K562 (cell line): ENCODE measurements around the gene GP1BA. TPM values are rescaled to one million over a fixed set of nuclear protein-coding genes. Genes with fewer than 3 reads are reported as not detected.
A peak's percentile ranks its signal among the peaks of the same experiment; 100 is the strongest.

Experiments used
- ATAC-seq: fragments of 200-7000 bp; cut with Tn5 transposase; 3 replicates; pipeline ENCODE4 v1.9.1; 2020; ENCODE audit warnings: moderate library complexity
- BruUV-seq: library from RNA; stranded (reverse); fragments of 400-500 nt; replicated peaks from 2 replicates; lab custom pipeline; 2021; lab: Mats Ljungman, UMichigan
- CTCF ChIA-PET: fragments of 300-600 bp; formaldehyde crosslinking; extraction: SDS; loops from one replicate; lab custom pipeline; 2021; ENCODE audit warnings: low intra/inter-chr PET ratio; lab: Yijun Ruan, JAX
- POLR2A ChIA-PET: fragments of 300-600, 350-650 bp; sonication (Branson Sonifier 250); formaldehyde crosslinking; extraction: SDS; loops from one replicate; lab custom pipeline; 2021; ENCODE audit warnings: antibody characterized with exemption, inconsistent platforms; lab: Yijun Ruan, JAX
- DNase-seq, 4 experiments: peaks; one replicate each; pipeline versions ENCODE4 v3.0.0 to v3.0.0-alpha.2; 2011 to 2018; ENCODE audit warnings: low spot score in 3 of 4, mixed read lengths in 3 of 4; ENCODE audit errors: extremely low read depth in 1 of 4
- FAIRE-seq: peaks from 2 replicates; lab custom pipeline; 2011; peaks lifted over from hg19 to GRCh38; lab: Jason Lieb, UNC
- H2AFZ ChIP-seq: 2 replicates; pipeline ENCODE4 v1.6.0; 2011; ENCODE audit warnings: low read depth, low read length, control low read depth, inconsistent platforms
- H3K27ac ChIP-seq: fragments of 200-600 bp; 3 replicates; pipeline ENCODE4 v1.8.0; 2011; ENCODE audit warnings: low read depth, mild to moderate bottlenecking, control low read depth, inconsistent platforms, low read length, moderate library complexity, mixed read lengths; ENCODE audit errors: extremely low read depth
- H3K27me3 ChIP-seq, 2 experiments: fragments of 300-600 bp in 1 of 2; 2 replicates in 1 of 2; 3 replicates in 1 of 2; pipeline versions ENCODE4 v1.6.0 to v1.8.0; 2011; ENCODE audit warnings: inconsistent platforms in 2 of 2, low read length in 2 of 2, mild to moderate bottlenecking in 1 of 2, mixed read lengths in 1 of 2, moderate library complexity in 1 of 2; ENCODE audit not compliant: control insufficient read depth in 2 of 2, insufficient read depth in 2 of 2
- H3K36me3 ChIP-seq: fragments of 300-600 bp; 3 replicates; pipeline ENCODE4 v1.8.0; 2011; ENCODE audit warnings: mild to moderate bottlenecking, low read length, inconsistent platforms; ENCODE audit not compliant: control insufficient read depth, insufficient read depth
- H3K4me1 ChIP-seq, 2 experiments: fragments of 200-600 bp in 1 of 2; replicated peaks in 1 of 2; 2 replicates in 1 of 2; 3 replicates in 1 of 2; pipeline versions ENCODE4 v1.5.1 to v1.8.0; 2011; ENCODE audit warnings: inconsistent platforms in 2 of 2, low read length in 2 of 2, mild to moderate bottlenecking in 1 of 2, mixed read lengths in 1 of 2, moderate library complexity in 1 of 2; ENCODE audit not compliant: control insufficient read depth in 2 of 2, insufficient read depth in 2 of 2
- H3K4me2 ChIP-seq: 2 replicates; pipeline ENCODE4 v1.6.1; 2011; ENCODE audit warnings: low read length, control low read depth, inconsistent platforms, mixed read lengths; ENCODE audit not compliant: insufficient read depth
- H3K4me3 ChIP-seq: fragments of 200-600 bp; sonication (generic), shearing (Covaris generic); 2 replicates; pipeline ENCODE4 v1.5.1; 2016; ENCODE audit warnings: control low read depth, inconsistent platforms
- H3K79me2 ChIP-seq: fragments of 200-600 bp; 3 replicates; pipeline ENCODE4 v1.8.0; 2011; ENCODE audit warnings: low read length, inconsistent platforms; ENCODE audit not compliant: control insufficient read depth, insufficient read depth
- H3K9ac ChIP-seq, 2 experiments: 2 replicates each; pipeline versions ENCODE4 v1.6.0 to v1.6.1; 2011; ENCODE audit warnings: low read depth in 2 of 2, low read length in 2 of 2, control low read depth in 1 of 2, inconsistent platforms in 1 of 2, mild to moderate bottlenecking in 1 of 2, mixed read lengths in 1 of 2; ENCODE audit not compliant: insufficient read depth in 1 of 2
- H3K9me1 ChIP-seq: one replicate; pipeline ENCODE4 v1.6.0; 2011; ENCODE audit warnings: inconsistent platforms, mild to moderate bottlenecking, low read length, moderate library complexity; ENCODE audit not compliant: control insufficient read depth, insufficient read depth
- H3K9me3 ChIP-seq: replicated peaks from 2 replicates; pipeline ENCODE4 v1.5.1; 2011; ENCODE audit warnings: low read depth, low read length, inconsistent platforms; ENCODE audit not compliant: control insufficient read depth, insufficient read depth
- H4K20me1 ChIP-seq: replicated peaks from 2 replicates; pipeline ENCODE4 v1.6.1; 2011; ENCODE audit warnings: low read length, inconsistent platforms, mixed read lengths; ENCODE audit not compliant: control insufficient read depth, insufficient read depth
- CBX1 ChIP-seq: sonication (generic); IDR thresholded peaks from 2 replicates; pipeline ENCODE4 v1.6.1; 2016; ENCODE audit warnings: antibody characterized with exemption, low read depth, mild to moderate bottlenecking
- CREM ChIP-seq: IDR thresholded peaks from 2 replicates; pipeline ENCODE4 v1.6.1; 2014; ENCODE audit warnings: antibody characterized with exemption, low read depth
- HIVEP1 ChIP-seq: fragments of 250-450 bp; sonication (Bioruptor Pico); IDR thresholded peaks from 2 replicates; pipeline ENCODE4 v1.4.0; 2020; ENCODE audit warnings: mild to moderate bottlenecking
- NFIX ChIP-seq: fragments of 250-450 bp; sonication (Bioruptor Pico); IDR thresholded peaks from 2 replicates; pipeline ENCODE4 v1.4.0; 2020; ENCODE audit warnings: low read depth, mild to moderate bottlenecking, moderate library complexity
- POLR2A ChIP-seq: fragments of 450-650 bp; conservative IDR thresholded peaks from 2 replicates; pipeline ENCODE4 v1.6.1; 2016
- ZNF79 ChIP-seq: fragments of 250-450 bp; sonication (Bioruptor Pico); IDR thresholded peaks from 2 replicates; pipeline ENCODE4 v1.4.0; 2020; ENCODE audit warnings: low read depth, mild to moderate bottlenecking, moderate library complexity
- WGBS: fragments of 100-300 bp; shearing (Covaris generic); methylation state at CpG from one replicate; pipeline ENCODE4 v1.1.6; 2016; ENCODE audit warnings: low coverage, mixed read lengths; ENCODE audit not compliant: insufficient coverage; ENCODE audit errors: missing lambda C conversion rate; 5-methylcytosine and 5-hydroxymethylcytosine counted together
- in situ Hi-C: fragments of 300-500 bp; cut with MboI; formaldehyde crosslinking; loops from 4 replicates; pipeline ENCODE4 v1.15.0; 2018; ENCODE audit warnings: inconsistent platforms, mixed read lengths
- intact Hi-C: fragments of 100-400 bp; cut with micrococcal nuclease; formaldehyde crosslinking; loops from 2 replicates; pipeline ENCODE4 v1.14.2; 2022
- polyA plus RNA-seq, 8 experiments: library from polyadenylated mRNA; depleted of rRNA in 4 of 8; stranded (reverse) in 5 of 8; unstranded in 3 of 8; fragments of >200 nt; fragmentation: Nextera tagmentation in 2 of 8; fragmentation: Illumina TruSeq in 1 of 8; extraction: Ambion mirVana in 2 of 8; extraction: Trizol in 1 of 8; gene quantifications; 2 replicates each; pipeline versions ENCODE4 v1.2.1 to v1.2.3, GENCODE V29; 2011 to 2014; ENCODE audit warnings: inconsistent platforms in 1 of 8, missing spikeins in 1 of 8
- total RNA-seq, 7 experiments: library from RNA; depleted of rRNA in 6 of 7; stranded (reverse); fragments of >200 nt in 6 of 7; fragmentation: Illumina TruSeq in 2 of 7; extraction: Trizol in 2 of 7; gene quantifications; 2 replicates each; pipeline versions ENCODE4 v1.2.1 to v1.2.3, GENCODE V29; 2011 to 2021; ENCODE audit warnings: low replicate concordance in 1 of 7

The GP1BA gene
- total and polyA plus RNA-seq, 9 of the 15 experiments (the other 6 are each of a cell fraction or from before 2014, with no cell fraction given), result 0.01 TPM; not detected in 8

DNA sequence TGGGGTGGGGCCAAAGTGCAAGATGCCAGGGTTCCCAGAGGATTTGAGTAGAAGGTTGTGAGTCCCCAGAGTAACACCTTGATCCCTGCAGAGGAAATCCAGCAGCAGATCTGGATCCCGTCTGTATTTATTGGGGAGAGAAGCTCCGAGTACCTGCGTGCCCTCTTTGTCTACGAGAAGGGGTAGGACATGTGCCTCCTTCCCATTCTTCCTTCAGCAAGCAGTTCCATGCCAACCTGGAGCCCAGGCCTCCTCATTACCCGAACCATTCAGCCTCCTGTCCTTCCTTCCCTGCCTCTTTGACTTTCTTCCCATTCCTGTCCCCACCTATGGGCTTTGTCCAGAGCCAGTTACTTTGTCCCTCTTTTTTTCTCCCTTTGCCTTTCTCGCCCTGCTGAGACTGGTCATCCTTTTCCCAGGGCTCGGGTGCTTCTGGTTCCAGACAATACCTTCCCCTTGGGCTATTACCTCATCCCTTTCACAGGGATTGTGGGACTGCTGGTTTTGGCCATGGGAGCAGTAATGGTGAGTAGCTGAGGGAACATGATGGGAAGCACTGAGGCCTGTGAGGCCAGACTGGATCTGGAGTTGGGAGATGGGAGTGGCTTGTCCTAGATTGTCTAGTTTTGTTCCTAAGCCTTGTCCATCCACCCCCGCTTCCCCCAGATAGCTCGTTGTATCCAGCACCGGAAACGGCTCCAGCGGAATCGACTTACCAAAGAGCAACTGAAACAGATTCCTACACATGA lies 10.9 kb downstream of the GP1BA start:
- peaks cover 22% of the 10 kb centered on the region for H4K20me1 ChIP-seq
- CTCF ChIA-PET, result no interaction called here
- FAIRE-seq, result no peak
- H3K9me3 ChIP-seq, result no peaks in the 10 kb centered on the region
- H3K27ac ChIP-seq, result no peak overlapping the region
- H3K79me2 ChIP-seq, result peaks cover 92% of the 10 kb centered on the region
- H3K27me3 ChIP-seq, result no peaks in the 10 kb centered on the region
- H3K4me1 ChIP-seq, result peaks cover 30 to 31% of the 10 kb centered on the region in 2 experiments; a peak in 4 of 5 replicates
- no peak for DNase-seq
- no peak overlapping the region for H2AFZ ChIP-seq
- H3K4me2 ChIP-seq, result no peak overlapping the region
- intact Hi-C loops, result no loop called here
- no peak for ATAC-seq
- peak overlapping the region in 1 of 2 experiments; percentile 42; a peak in 1 of 4 replicates for H3K9ac ChIP-seq
- H3K36me3 ChIP-seq, result peaks cover 74% of the 10 kb centered on the region
- BruUV-seq, result no TSS peak
- TF ChIP-seq CREM, result no peak
- TF ChIP-seq ZNF79 (CRISPR knock-in tag), result no peak
- TF ChIP-seq HIVEP1 (CRISPR knock-in tag), result no peak
- no peak for TF ChIP-seq CBX1
- TF ChIP-seq POLR2A, result 0 out of 2 replicates have a peak, but pooled peaks have one; percentile 19
- no peak for TF ChIP-seq NFIX
- TF ChIP-seq, all 486 proteins: peak for 1
- Histone ChIP-seq H3K4me3 (no peak overlapping the region), H3K9me1 (no peaks in the 10 kb centered on the region)
- POLR2A ChIA-PET, result interaction anchor here (0.6 to 2.4 kb wide), 3 partner anchors 14 to 45 kb away, joined by 3 to 5 read pairs (median 3); partner anchors contain the start of gene SPAG7
- 95% methylated on average over 12 of the region's 13 CpGs for WGBS
- in situ Hi-C loops, result no loop called here
